PFSK-1 (cell line): ENCODE data around the gene TRMT10A.

Experiments used
- FOXP2 ChIP-seq: optimal IDR thresholded peaks from 2 replicates; pipeline ENCODE3; 2011; ENCODE audit warnings: borderline replicate concordance, control low read depth, inconsistent platforms; ENCODE audit not compliant: insufficient read depth; ENCODE audit errors: extremely low read length, extremely low read depth
- POLR2AphosphoS5 ChIP-seq: IDR thresholded peaks from 2 replicates; pipeline ENCODE4 v1.6.1; 2012; ENCODE audit warnings: low read depth, mild to moderate bottlenecking, control low read depth, low read length, moderate library complexity
- REST ChIP-seq, 2 experiments: IDR thresholded peaks; 2 replicates each; pipeline versions ENCODE4 v1.6.1 to v1.8.0; 2011 to 2012; ENCODE audit warnings: low read depth in 2 of 2, low read length in 2 of 2, control low read depth in 1 of 2, inconsistent platforms in 1 of 2, mild to moderate bottlenecking in 1 of 2, moderate library complexity in 1 of 2; ENCODE audit not compliant: insufficient read depth in 1 of 2
- SIN3A ChIP-seq: IDR thresholded peaks from 2 replicates; pipeline ENCODE4 v1.6.1; 2012; ENCODE audit warnings: mild to moderate bottlenecking, low read length, moderate library complexity, borderline replicate concordance; ENCODE audit not compliant: insufficient read depth
- TAF1 ChIP-seq: IDR thresholded peaks from 2 replicates; pipeline ENCODE4 v1.6.1; 2012; ENCODE audit warnings: low read length, control low read depth, borderline replicate concordance; ENCODE audit not compliant: insufficient read depth

TRMT10A gene

GRCh38 chr4:99587803-99588202 lies 24.0 kb upstream of the TRMT10A start:
- TF ChIP-seq TAF1: no peak
- no peak for TF ChIP-seq SIN3A

- TF ChIP-seq REST (IDR thresholded peaks at IDR 0.05; ENCODE audit: insufficient read depth in 1 of 2, low read depth in 2 of 2, low read length in 2 of 2) (no peak), POLR2AphosphoS5 (no peak), FOXP2 (no peak), SIN3A (no peak), TAF1 (no peak)
Observed at GRCh38 chr4:99587309-99587708, 23.5 kb upstream of the TRMT10A start.

- TF ChIP-seq POLR2AphosphoS5: no peak
- no peak for TF ChIP-seq SIN3A
- TF ChIP-seq TAF1: no peak
- no peak for TF ChIP-seq REST (IDR thresholded peaks at IDR 0.05; ENCODE audit: insufficient read depth in 1 of 2, low read depth in 2 of 2, low read length in 2 of 2)
- no peak for TF ChIP-seq FOXP2
Observed at GRCh38 chr4:99586797-99587196, 23.0 kb upstream of the TRMT10A start.

GRCh38 chr4:99586322-99586721 lies 22.5 kb upstream of the TRMT10A start:
- no peak for TF ChIP-seq TAF1
- no peak for TF ChIP-seq FOXP2
- no peak for TF ChIP-seq SIN3A
- no peak for TF ChIP-seq POLR2AphosphoS5
- no peak for TF ChIP-seq REST (IDR thresholded peaks at IDR 0.05; ENCODE audit: insufficient read depth in 1 of 2, low read depth in 2 of 2, low read length in 2 of 2)

GRCh38 chr4:99585516-99585915 lies 21.7 kb upstream of the TRMT10A start:
- TF ChIP-seq TAF1 (no peak), REST (IDR thresholded peaks at IDR 0.05; ENCODE audit: insufficient read depth in 1 of 2, low read depth in 2 of 2, low read length in 2 of 2) (no peak), FOXP2 (no peak), POLR2AphosphoS5 (no peak), SIN3A (no peak)
